GM23248 (cell line): ENCODE data around the gene C19orf33. TPM values are rescaled to one million over a fixed set of nuclear protein-coding genes. Genes with fewer than 3 reads are reported as not detected.

ENCODE experiments used
- DNase-seq: peaks from one replicate; pipeline ENCODE4 v3.0.0-alpha.2; 2015
- H2AFZ ChIP-seq: fragments of 200-600 bp; sonication (generic); 2 replicates; pipeline ENCODE4 v1.6.1; 2016; ENCODE audit warnings: antibody characterized with exemption
- H3F3A ChIP-seq: fragments of 200-600 bp; sonication (generic); 2 replicates; pipeline ENCODE4 v1.6.1; 2016; ENCODE audit warnings: mild to moderate bottlenecking, antibody characterized with exemption, mixed run types; ENCODE audit not compliant: insufficient read depth
- H3K27ac ChIP-seq: fragments of 200-600 bp; sonication (generic); 2 replicates; pipeline ENCODE4 v1.5.1; 2016; ENCODE audit warnings: mild to moderate bottlenecking
- H3K27me3 ChIP-seq: fragments of 200-600 bp; sonication (generic); replicated peaks from 2 replicates; pipeline ENCODE4 v1.6.1; 2016; ENCODE audit warnings: mild to moderate bottlenecking; ENCODE audit not compliant: insufficient read depth
- H3K36me3 ChIP-seq: fragments of 200-600 bp; sonication (generic); 2 replicates; pipeline ENCODE4 v1.6.1; 2016; ENCODE audit warnings: low read depth, mild to moderate bottlenecking
- H3K4me1 ChIP-seq: fragments of 200-600 bp; sonication (generic); 2 replicates; pipeline ENCODE4 v1.6.1; 2016; ENCODE audit warnings: mild to moderate bottlenecking; ENCODE audit not compliant: insufficient read depth
- H3K4me2 ChIP-seq: fragments of 200-600 bp; sonication (generic); one replicate; pipeline ENCODE4 v1.6.1; 2016; ENCODE audit warnings: mild to moderate bottlenecking; ENCODE audit not compliant: unreplicated experiment
- H3K4me3 ChIP-seq: fragments of 200-600 bp; sonication (generic); 2 replicates; pipeline ENCODE4 v1.5.1; 2016; ENCODE audit warnings: mild to moderate bottlenecking
- H3K79me2 ChIP-seq: fragments of 200-600 bp; sonication (generic); 2 replicates; pipeline ENCODE4 v1.6.1; 2016; ENCODE audit warnings: mild to moderate bottlenecking; ENCODE audit not compliant: insufficient read depth
- H3K9ac ChIP-seq: fragments of 200-600 bp; sonication (generic); 2 replicates; pipeline ENCODE4 v1.6.1; 2016; ENCODE audit warnings: mild to moderate bottlenecking
- H3K9me2 ChIP-seq: fragments of 200-600 bp; sonication (generic); 2 replicates; pipeline ENCODE4 v1.6.1; 2016; ENCODE audit warnings: mixed run types, mild to moderate bottlenecking, moderate library complexity; ENCODE audit not compliant: insufficient read depth
- H3K9me3 ChIP-seq: fragments of 200-600 bp; sonication (generic); one replicate; pipeline ENCODE4 v1.6.1; 2017; ENCODE audit warnings: low read depth
- H4K20me1 ChIP-seq: fragments of 200-600 bp; sonication (generic); 2 replicates; pipeline ENCODE4 v1.6.0; 2016; ENCODE audit not compliant: insufficient read depth
- EZH2 ChIP-seq: fragments of 200-600 bp; sonication (generic); IDR thresholded peaks from 2 replicates; pipeline ENCODE4 v1.6.1; 2018; ENCODE audit warnings: antibody characterized with exemption, mild to moderate bottlenecking; ENCODE audit not compliant: insufficient read depth, poor library complexity, severe bottlenecking
- EZH2phosphoT487 ChIP-seq: fragments of 200-600 bp; sonication (generic); IDR thresholded peaks from 2 replicates; pipeline ENCODE4 v1.6.1; 2018; ENCODE audit warnings: antibody characterized with exemption, moderate library complexity, mild to moderate bottlenecking, low read depth; ENCODE audit not compliant: insufficient read depth
- WGBS, 2 experiments: methylation state at CpG; one replicate each; pipeline ENCODE4 v1.1.6; 2015 to 2017; ENCODE audit warnings: low lambda C conversion rate in 2 of 2, low coverage in 1 of 2; ENCODE audit errors: missing lambda C conversion rate in 2 of 2; 5-methylcytosine and 5-hydroxymethylcytosine counted together
- in situ Hi-C: fragments of 300-500 bp; cut with MboI; formaldehyde crosslinking; loops from 2 replicates; pipeline ENCODE4 v1.15.0; 2020
- polyA plus RNA-seq: library from polyadenylated mRNA; unstranded; fragments of >200 nt; fragmentation: Nextera tagmentation; extraction: Ambion mirVana; gene quantifications from 2 replicates; pipeline ENCODE4 v1.2.1, GENCODE V29; 2016
- total RNA-seq: library from RNA; depleted of rRNA; stranded (reverse); fragments of >200 nt; shearing (Covaris generic); gene quantifications from 2 replicates; pipeline ENCODE4 v1.2.3, GENCODE V29; 2014

C19orf33 gene
- total and polyA plus RNA-seq, 2 experiments from 2014 or later: not detected

GRCh38 chr19:38308006-38308766, 4.1 kb downstream of the C19orf33 start:
- no peak for TF ChIP-seq EZH2phosphoT487
- no peak for TF ChIP-seq EZH2
- Histone ChIP-seq H2AFZ (no peak overlapping the region), H3K27ac (no peak overlapping the region), H3K79me2 (peaks cover 27% of the 10 kb centered on the region), H4K20me1 (no peaks in the 10 kb centered on the region), H3K27me3 (no peaks in the 10 kb centered on the region), H3K4me3 (no peak overlapping the region), H3K4me1 (no peaks in the 10 kb centered on the region; the same call in 1 of the 2 replicates), H3K4me2 (no peak overlapping the region), H3K9me3 (no peaks in the 10 kb centered on the region), H3K9ac (no peak overlapping the region), H3K9me2 (no peaks in the 10 kb centered on the region), H3F3A (no peaks in the 10 kb centered on the region), H3K36me3 (no peaks in the 10 kb centered on the region; the same call in 1 of the 2 replicates)
- in situ Hi-C loops: no loop called here
- whole genome bisulfite sequencing, 2 experiments: 85 to 90% methylated on average over 12 of the region's 12 CpGs
- DNase-seq: no peak

GRCh38 chr19:38308926-38309614, 5.0 kb downstream of the C19orf33 start:
- H3K4me3 ChIP-seq: no peak overlapping the region
- TF ChIP-seq EZH2 (no peak), EZH2phosphoT487 (no peak)
- in situ Hi-C loops: no loop called here
- no peaks in the 10 kb centered on the region for H3K27me3 ChIP-seq
- H2AFZ ChIP-seq: no peak overlapping the region
- H4K20me1 ChIP-seq: no peaks in the 10 kb centered on the region
- H3K27ac ChIP-seq: no peak overlapping the region
- H3F3A ChIP-seq: no peaks in the 10 kb centered on the region
- H3K36me3 ChIP-seq: no peaks in the 10 kb centered on the region; the same call in 1 of the 2 replicates
- 92 to 94% methylated on average over 12 to 24 of the region's 24 CpGs for WGBS, 2 experiments
- H3K9ac ChIP-seq: no peak overlapping the region
- peaks cover 34% of the 10 kb centered on the region for H3K79me2 ChIP-seq
- H3K4me1 ChIP-seq: no peaks in the 10 kb centered on the region
- H3K4me2 ChIP-seq: no peak overlapping the region
- DNase-seq: no peak
- H3K9me3 ChIP-seq: no peaks in the 10 kb centered on the region
- H3K9me2 ChIP-seq: no peaks in the 10 kb centered on the region

- Histone ChIP-seq H4K20me1 (no peaks in the 10 kb centered on the region), H3K9ac (no peak overlapping the region), H3K9me3 (no peaks in the 10 kb centered on the region), H3K79me2 (peaks cover 41% of the 10 kb centered on the region), H3K36me3 (no peaks in the 10 kb centered on the region; the same call in 1 of the 2 replicates), H3K9me2 (no peaks in the 10 kb centered on the region), H3K27ac (no peak overlapping the region), H3K4me3 (no peak overlapping the region), H3K27me3 (no peaks in the 10 kb centered on the region), H2AFZ (no peak overlapping the region), H3K4me1 (no peaks in the 10 kb centered on the region), H3F3A (no peaks in the 10 kb centered on the region), H3K4me2 (no peak overlapping the region)
- no peak for TF ChIP-seq EZH2phosphoT487
- in situ Hi-C loops: no loop called here
- 100% methylated on average over 3 of the region's 3 CpGs for WGBS, 2 experiments
- DNase-seq: no peak
Observed at GRCh38 chr19:38309615-38310278, 5.7 kb downstream of the C19orf33 start.

- Histone ChIP-seq H2AFZ (no peak overlapping the region), H3F3A (no peaks in the 10 kb centered on the region), H3K9me2 (no peaks in the 10 kb centered on the region), H3K9me3 (no peaks in the 10 kb centered on the region), H3K27me3 (no peaks in the 10 kb centered on the region), H3K79me2 (peaks cover 46% of the 10 kb centered on the region), H3K4me2 (no peak overlapping the region), H3K9ac (no peak overlapping the region), H4K20me1 (no peaks in the 10 kb centered on the region), H3K27ac (no peak overlapping the region), H3K4me1 (no peaks in the 10 kb centered on the region), H3K36me3 (no peaks in the 10 kb centered on the region; the same call in 1 of the 2 replicates), H3K4me3 (no peak overlapping the region)
- in situ Hi-C loops: no loop called here
- DNase-seq: no peak
- WGBS, 2 experiments: 96% methylated on average over 2 of the region's 2 CpGs
- no peak for TF ChIP-seq EZH2
- no peak for TF ChIP-seq EZH2phosphoT487
Observed at GRCh38 chr19:38310279-38310670, 6.2 kb downstream of the C19orf33 start.
